Tibial nerve (tissue), 4 donors: ENCODE results near the gene KIF1A.

Experiments used
- CTCF ChIP-seq, 5 experiments: fragments of 200-600 bp in 3 of 5; fragments of 450-650 bp in 2 of 5; sonication (generic) in 3 of 5; IDR thresholded peaks; one replicate each; pipeline ENCODE4 v1.5.1; 2016 to 2019; ENCODE audit warnings: antibody characterized with exemption in 5 of 5, mild to moderate bottlenecking in 3 of 5, moderate library complexity in 2 of 5
- EP300 ChIP-seq, 2 donors: sonication (generic); formaldehyde crosslinking; IDR thresholded peaks; one replicate each; pipeline ENCODE4 v1.6.1; 2017; ENCODE audit warnings: antibody characterized with exemption in 2 of 2, mild to moderate bottlenecking in 1 of 2
- POLR2A ChIP-seq, 2 donors: fragments of 450-650 bp; IDR thresholded peaks; one replicate each; pipeline ENCODE4 v1.6.1; 2017; ENCODE audit warnings: antibody characterized with exemption in 2 of 2, mild to moderate bottlenecking in 2 of 2, moderate library complexity in 2 of 2

- TF ChIP-seq POLR2A (IDR thresholded peaks at IDR 0.05) (no peak), CTCF (IDR thresholded peaks at IDR 0.05) (no peak), EP300 (IDR thresholded peaks at IDR 0.05) (no peak)
These were observed 85.3 kb downstream of the KIF1A start for GRCh38 chr2:240734756-240735155.
